NCI-H82 (cell line): ENCODE measurements around the gene TAGLN3.

Source experiments
- DNase-seq: peaks from one replicate; lab custom pipeline; 2025; lab: John Stamatoyannopoulos, UW

Gene TAGLN3

DNA sequence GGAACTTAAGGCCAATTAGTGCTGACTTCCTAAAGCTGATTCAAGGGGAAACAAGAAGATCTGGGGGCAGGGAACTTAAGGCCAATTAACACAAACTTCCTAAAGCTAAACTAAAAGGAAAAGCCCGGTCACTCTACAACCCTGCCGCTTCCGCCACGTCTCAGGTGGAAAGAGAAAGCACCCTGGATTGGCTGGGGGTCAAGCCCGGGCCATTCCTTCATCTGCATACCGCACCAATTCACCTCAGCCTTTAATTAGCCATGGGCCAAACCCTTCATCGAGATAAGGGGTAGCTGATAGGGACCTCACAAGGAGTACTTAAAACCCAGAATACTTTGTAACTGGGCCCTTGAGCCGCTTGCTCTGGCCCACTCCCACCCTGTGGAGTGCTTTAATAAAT is 50.2 kb downstream of the TAGLN3 start:
- DNase-seq, result no peak

GRCh38 chr3:112053229-112053628 is 54.5 kb downstream of the TAGLN3 start:
- peak; percentile 85 for DNase-seq

GRCh38 chr3:112056451-112056929 is 57.8 kb downstream of the TAGLN3 start:
- no peak for DNase-seq

DNA sequence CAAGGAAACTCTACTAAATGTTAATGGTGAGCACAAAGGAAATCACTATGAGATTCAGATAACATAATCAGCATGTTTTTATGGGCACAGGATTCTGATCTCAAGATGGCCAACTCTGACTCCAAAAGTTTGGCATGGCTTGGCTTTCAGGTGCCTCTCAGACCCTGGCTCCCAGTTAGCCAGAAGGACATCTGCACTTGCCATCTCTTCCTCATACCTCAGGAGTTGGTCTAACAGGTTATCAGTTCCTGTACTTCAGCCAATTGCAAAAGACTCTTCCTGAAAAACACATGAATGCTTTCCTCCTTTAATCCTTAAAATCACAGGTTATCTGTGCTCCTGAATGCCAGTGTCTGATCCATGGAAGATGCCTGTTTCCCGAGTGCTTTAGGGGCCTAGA is 60.8 kb downstream of the TAGLN3 start:
- no peak for DNase-seq

- no peak for DNase-seq
These were observed 62.4 kb downstream of the TAGLN3 start for GRCh38 chr3:112061152-112061551.
